ENCODE data around the gene RIMBP2.

RIMBP2 gene

DNA sequence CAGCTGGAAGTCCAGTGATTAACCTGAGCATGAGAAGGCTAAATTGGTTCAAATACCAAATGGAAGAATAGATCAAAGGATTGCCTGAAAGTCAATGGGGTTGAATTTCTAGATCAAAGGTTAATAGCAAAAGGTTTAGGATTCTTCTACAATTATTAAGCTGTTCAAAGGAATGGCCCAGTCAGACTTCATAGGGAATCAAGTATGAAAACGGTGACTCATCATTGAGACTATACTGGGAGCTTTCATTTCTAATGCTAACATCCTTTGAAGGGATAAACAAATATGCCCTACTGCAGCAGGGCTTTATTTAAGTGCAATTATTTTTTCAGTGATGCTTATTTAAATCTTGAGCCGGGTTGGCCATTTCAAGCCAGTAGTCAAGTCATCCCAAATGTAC is 152.8 kb downstream of the RIMBP2 start:
- no peak for TF ChIP-seq SPI1 (IDR thresholded peaks at IDR 0.05; ENCODE audit: borderline replicate concordance, low read depth)
- TF ChIP-seq POLR2AphosphoS5 (IDR thresholded peaks at IDR 0.05; ENCODE audit: low read depth) = no peak
- no peak for TF ChIP-seq GABPA (IDR thresholded peaks at IDR 0.05; ENCODE audit: low read depth)
- TF ChIP-seq, protein P1, sequence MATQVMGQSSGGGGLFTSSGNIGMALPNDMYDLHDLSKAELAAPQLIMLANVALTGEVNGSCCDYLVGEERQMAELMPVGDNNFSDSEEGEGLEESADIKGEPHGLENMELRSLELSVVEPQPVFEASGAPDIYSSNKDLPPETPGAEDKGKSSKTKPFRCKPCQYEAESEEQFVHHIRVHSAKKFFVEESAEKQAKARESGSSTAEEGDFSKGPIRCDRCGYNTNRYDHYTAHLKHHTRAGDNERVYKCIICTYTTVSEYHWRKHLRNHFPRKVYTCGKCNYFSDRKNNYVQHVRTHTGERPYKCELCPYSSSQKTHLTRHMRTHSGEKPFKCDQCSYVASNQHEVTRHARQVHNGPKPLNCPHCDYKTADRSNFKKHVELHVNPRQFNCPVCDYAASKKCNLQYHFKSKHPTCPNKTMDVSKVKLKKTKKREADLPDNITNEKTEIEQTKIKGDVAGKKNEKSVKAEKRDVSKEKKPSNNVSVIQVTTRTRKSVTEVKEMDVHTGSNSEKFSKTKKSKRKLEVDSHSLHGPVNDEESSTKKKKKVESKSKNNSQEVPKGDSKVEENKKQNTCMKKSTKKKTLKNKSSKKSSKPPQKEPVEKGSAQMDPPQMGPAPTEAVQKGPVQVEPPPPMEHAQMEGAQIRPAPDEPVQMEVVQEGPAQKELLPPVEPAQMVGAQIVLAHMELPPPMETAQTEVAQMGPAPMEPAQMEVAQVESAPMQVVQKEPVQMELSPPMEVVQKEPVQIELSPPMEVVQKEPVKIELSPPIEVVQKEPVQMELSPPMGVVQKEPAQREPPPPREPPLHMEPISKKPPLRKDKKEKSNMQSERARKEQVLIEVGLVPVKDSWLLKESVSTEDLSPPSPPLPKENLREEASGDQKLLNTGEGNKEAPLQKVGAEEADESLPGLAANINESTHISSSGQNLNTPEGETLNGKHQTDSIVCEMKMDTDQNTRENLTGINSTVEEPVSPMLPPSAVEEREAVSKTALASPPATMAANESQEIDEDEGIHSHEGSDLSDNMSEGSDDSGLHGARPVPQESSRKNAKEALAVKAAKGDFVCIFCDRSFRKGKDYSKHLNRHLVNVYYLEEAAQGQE (IDR thresholded peaks at IDR 0.05; ENCODE audit: insufficient replicate concordance, low read depth) = no peak
- TF ChIP-seq, protein P2, sequence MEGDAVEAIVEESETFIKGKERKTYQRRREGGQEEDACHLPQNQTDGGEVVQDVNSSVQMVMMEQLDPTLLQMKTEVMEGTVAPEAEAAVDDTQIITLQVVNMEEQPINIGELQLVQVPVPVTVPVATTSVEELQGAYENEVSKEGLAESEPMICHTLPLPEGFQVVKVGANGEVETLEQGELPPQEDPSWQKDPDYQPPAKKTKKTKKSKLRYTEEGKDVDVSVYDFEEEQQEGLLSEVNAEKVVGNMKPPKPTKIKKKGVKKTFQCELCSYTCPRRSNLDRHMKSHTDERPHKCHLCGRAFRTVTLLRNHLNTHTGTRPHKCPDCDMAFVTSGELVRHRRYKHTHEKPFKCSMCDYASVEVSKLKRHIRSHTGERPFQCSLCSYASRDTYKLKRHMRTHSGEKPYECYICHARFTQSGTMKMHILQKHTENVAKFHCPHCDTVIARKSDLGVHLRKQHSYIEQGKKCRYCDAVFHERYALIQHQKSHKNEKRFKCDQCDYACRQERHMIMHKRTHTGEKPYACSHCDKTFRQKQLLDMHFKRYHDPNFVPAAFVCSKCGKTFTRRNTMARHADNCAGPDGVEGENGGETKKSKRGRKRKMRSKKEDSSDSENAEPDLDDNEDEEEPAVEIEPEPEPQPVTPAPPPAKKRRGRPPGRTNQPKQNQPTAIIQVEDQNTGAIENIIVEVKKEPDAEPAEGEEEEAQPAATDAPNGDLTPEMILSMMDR (IDR thresholded peaks at IDR 0.05; ENCODE audit: insufficient read depth, low read length) = no peak

DNA sequence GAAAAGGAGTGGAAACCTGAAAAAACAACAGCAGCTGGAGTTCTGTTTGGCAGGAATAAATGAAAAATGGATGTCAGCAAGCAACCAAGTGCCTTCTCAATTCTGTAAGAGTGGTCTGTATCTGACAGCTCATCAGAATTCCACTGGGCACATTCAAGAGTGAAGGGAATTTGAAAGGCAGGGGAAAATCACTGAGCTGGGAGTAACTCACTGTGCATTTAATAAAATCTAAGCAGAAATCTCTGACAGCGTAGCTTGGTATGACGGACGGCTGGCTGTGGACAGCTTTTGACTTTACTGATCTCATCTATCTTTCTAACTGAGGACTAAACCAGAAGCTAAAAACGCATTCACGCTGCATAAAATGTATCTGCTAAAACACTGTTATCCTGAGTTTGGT is 153.4 kb downstream of the RIMBP2 start:
- H3K4me3 ChIP-seq (replicated peaks; ENCODE audit: insufficient read depth, low read length) = no peak overlapping the region
- DNase-seq (ENCODE audit: low read depth in 1 of 2, low spot score in 1 of 2) = no peak
- no peaks in the 10 kb centered on the region for H3K27me3 ChIP-seq (ENCODE audit: insufficient read depth, poor library complexity, severe bottlenecking)
- TF ChIP-seq, protein P2 (IDR thresholded peaks at IDR 0.05; ENCODE audit: insufficient read depth, low read length) = no peak
- no peak for TF ChIP-seq POLR2AphosphoS5 (IDR thresholded peaks at IDR 0.05; ENCODE audit: low read depth)
- no peak for TF ChIP-seq GABPA (IDR thresholded peaks at IDR 0.05; ENCODE audit: low read depth)
- no peak for TF ChIP-seq SPI1 (IDR thresholded peaks at IDR 0.05; ENCODE audit: borderline replicate concordance, low read depth)
- TF ChIP-seq, protein P1 (IDR thresholded peaks at IDR 0.05; ENCODE audit: insufficient replicate concordance, low read depth) = no peak
- H3K27ac ChIP-seq (replicated peaks) = no peak overlapping the region

More for the DNA sequence above, 152.8 kb downstream of the RIMBP2 start:
- Histone ChIP-seq H3K27me3 (ENCODE audit: insufficient read depth, poor library complexity, severe bottlenecking) (no peaks in the 10 kb centered on the region), H3K27ac (replicated peaks) (no peak overlapping the region), H3K4me3 (replicated peaks; ENCODE audit: insufficient read depth, low read length) (no peak overlapping the region)
- no peak for DNase-seq (ENCODE audit: low read depth in 1 of 2, low spot score in 1 of 2)

DNA sequence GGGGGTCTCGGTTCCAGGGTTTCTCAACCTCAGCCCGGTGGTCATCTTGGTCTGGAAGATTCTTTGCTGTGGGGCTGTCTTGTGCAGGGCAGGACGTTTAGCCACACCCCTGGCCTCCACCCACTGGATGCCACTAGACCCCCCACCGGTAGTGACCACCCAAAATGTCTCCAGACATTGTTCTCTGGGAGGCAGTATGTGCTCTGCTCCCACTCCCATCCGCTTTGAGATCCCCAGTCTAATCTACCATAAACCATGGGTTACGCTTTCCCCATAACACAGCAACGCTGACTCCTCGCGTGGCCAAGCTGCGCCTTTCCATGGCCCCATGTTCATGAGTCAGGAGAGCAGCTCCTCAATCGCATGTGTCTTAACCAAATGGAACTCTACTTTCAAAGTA is 155.8 kb downstream of the RIMBP2 start:
- H3K27ac ChIP-seq (replicated peaks) = no peak overlapping the region
- DNase-seq (ENCODE audit: low read depth in 1 of 2, low spot score in 1 of 2) = no peak
- TF ChIP-seq POLR2AphosphoS5 (IDR thresholded peaks at IDR 0.05; ENCODE audit: low read depth) (no peak), SPI1 (IDR thresholded peaks at IDR 0.05; ENCODE audit: borderline replicate concordance, low read depth) (no peak), GABPA (IDR thresholded peaks at IDR 0.05; ENCODE audit: low read depth) (no peak)
- TF ChIP-seq, protein P1 (IDR thresholded peaks at IDR 0.05; ENCODE audit: insufficient replicate concordance, low read depth) = no peak
- TF ChIP-seq, protein P2 (IDR thresholded peaks at IDR 0.05; ENCODE audit: insufficient read depth, low read length) = no peak
- H3K27me3 ChIP-seq (ENCODE audit: insufficient read depth, poor library complexity, severe bottlenecking) = no peaks in the 10 kb centered on the region
- H3K4me3 ChIP-seq (replicated peaks; ENCODE audit: insufficient read depth, low read length) = no peak overlapping the region

Measured in HL-60 (cell line).